Suprapubic skin (tissue), 3 donors: Measurements from ENCODE around the gene HMCES.

Experiments
- CTCF ChIP-seq, 2 donors: fragments of 200-600 bp in 1 of 2; fragments of 450-650 bp in 1 of 2; sonication (generic) in 1 of 2; IDR thresholded peaks; one replicate each; pipeline ENCODE4 v1.5.1; 2016 to 2019; ENCODE audit warnings: antibody characterized with exemption in 2 of 2, mild to moderate bottlenecking in 1 of 2, moderate library complexity in 1 of 2
- POLR2A ChIP-seq, 2 donors: fragments of 450-650 bp; IDR thresholded peaks; one replicate each; pipeline ENCODE4 v1.6.1; 2017; ENCODE audit warnings: antibody characterized with exemption in 2 of 2, mild to moderate bottlenecking in 2 of 2, moderate library complexity in 2 of 2

- TF ChIP-seq CTCF (IDR thresholded peaks at IDR 0.05) = no peak
- no peak for TF ChIP-seq POLR2A (IDR thresholded peaks at IDR 0.05)
These were observed 33.5 kb downstream of the HMCES start for GRCh38 chr3:129312021-129312639.
